BJ (cell line): ENCODE data around the gene CDH23. TPM values are rescaled to one million over a fixed set of nuclear protein-coding genes. Genes with fewer than 3 reads are reported as not detected.

Source experiments
- CTCF ChIA-PET: fragments of 350-600 bp; formaldehyde crosslinking; extraction: SDS; loops from one replicate; lab custom pipeline; 2021; ENCODE audit warnings: antibody characterized with exemption, inconsistent platforms; lab: Yijun Ruan, JAX
- POLR2A ChIA-PET: fragments of 300-600 bp; sonication (Branson Sonifier 250); formaldehyde crosslinking; extraction: SDS; loops from one replicate; lab custom pipeline; 2021; ENCODE audit warnings: antibody characterized with exemption; lab: Charles Lee
- DNase-seq: peaks from one replicate; pipeline ENCODE4 v3.0.0-alpha.2; 2011; ENCODE audit warnings: low read depth
- H3K27me3 ChIP-seq: 2 replicates; pipeline ENCODE4 v1.6.0; 2011; ENCODE audit warnings: low read length; ENCODE audit not compliant: control insufficient read depth, insufficient read depth
- H3K36me3 ChIP-seq: 2 replicates; pipeline ENCODE4 v1.5.1; 2011; ENCODE audit warnings: low read length; ENCODE audit not compliant: control insufficient read depth, insufficient read depth
- H3K4me3 ChIP-seq: 2 replicates; pipeline ENCODE4 v1.5.1; 2011; ENCODE audit warnings: low read depth, mild to moderate bottlenecking, control low read depth, low read length
- polyA plus RNA-seq: library from polyadenylated mRNA; depleted of rRNA; stranded (reverse); fragments of >200 nt; gene quantifications from 2 replicates; pipeline ENCODE4 v1.2.3, GENCODE V29; 2011
- TF ChIP-seq, protein P1 (sequence below): IDR thresholded peaks from 2 replicates; pipeline ENCODE4 v1.5.1; 2011; ENCODE audit warnings: low read depth, mild to moderate bottlenecking, control low read depth, inconsistent platforms, low read length, moderate library complexity; ENCODE audit not compliant: insufficient read depth

The CDH23 gene
- polyA plus RNA-seq, 1 experiment: 0.05 TPM

DNA sequence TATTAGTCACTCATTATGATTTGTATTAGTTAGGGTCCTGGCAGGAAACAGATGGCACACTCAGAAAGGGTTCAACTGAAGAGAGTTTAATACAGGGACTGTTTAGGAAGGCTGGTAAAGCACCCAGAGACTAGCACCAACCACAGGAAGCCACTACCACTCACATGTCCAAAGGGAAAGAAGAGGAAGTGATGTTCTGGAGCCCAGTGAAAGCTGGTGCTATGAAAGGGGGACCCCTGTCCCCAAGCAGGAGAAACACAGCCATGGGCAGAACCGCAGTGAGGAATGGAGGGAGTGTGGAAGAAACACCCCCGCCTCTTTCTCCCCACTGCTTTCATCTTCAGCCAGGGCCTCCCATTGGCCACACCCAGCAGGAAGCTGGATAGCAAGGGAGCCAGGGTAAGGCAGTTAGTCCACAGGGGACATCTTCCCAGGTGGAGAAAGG, 379.8 kb downstream of the CDH23 start:
- CTCF ChIA-PET: interaction anchor here (0.6 to 6.3 kb wide), 4 partner anchors 9 to 80 kb away, joined by 3 to 41 read pairs (median 5); no protein-coding TSS in a partner anchor
- TF ChIP-seq, protein P1, sequence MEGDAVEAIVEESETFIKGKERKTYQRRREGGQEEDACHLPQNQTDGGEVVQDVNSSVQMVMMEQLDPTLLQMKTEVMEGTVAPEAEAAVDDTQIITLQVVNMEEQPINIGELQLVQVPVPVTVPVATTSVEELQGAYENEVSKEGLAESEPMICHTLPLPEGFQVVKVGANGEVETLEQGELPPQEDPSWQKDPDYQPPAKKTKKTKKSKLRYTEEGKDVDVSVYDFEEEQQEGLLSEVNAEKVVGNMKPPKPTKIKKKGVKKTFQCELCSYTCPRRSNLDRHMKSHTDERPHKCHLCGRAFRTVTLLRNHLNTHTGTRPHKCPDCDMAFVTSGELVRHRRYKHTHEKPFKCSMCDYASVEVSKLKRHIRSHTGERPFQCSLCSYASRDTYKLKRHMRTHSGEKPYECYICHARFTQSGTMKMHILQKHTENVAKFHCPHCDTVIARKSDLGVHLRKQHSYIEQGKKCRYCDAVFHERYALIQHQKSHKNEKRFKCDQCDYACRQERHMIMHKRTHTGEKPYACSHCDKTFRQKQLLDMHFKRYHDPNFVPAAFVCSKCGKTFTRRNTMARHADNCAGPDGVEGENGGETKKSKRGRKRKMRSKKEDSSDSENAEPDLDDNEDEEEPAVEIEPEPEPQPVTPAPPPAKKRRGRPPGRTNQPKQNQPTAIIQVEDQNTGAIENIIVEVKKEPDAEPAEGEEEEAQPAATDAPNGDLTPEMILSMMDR: no peak
- Histone ChIP-seq H3K4me3 (no peak overlapping the region), H3K36me3 (no peaks in the 10 kb centered on the region), H3K27me3 (0 out of 2 replicates have a peak, but pooled peaks cover 2% of the 10 kb centered on the region)
- no peak for DNase-seq
- POLR2A ChIA-PET: no interaction called here

- POLR2A ChIA-PET: no interaction called here
These were observed 380.7 kb downstream of the CDH23 start for GRCh38 chr10:71777213-71777985.

DNA sequence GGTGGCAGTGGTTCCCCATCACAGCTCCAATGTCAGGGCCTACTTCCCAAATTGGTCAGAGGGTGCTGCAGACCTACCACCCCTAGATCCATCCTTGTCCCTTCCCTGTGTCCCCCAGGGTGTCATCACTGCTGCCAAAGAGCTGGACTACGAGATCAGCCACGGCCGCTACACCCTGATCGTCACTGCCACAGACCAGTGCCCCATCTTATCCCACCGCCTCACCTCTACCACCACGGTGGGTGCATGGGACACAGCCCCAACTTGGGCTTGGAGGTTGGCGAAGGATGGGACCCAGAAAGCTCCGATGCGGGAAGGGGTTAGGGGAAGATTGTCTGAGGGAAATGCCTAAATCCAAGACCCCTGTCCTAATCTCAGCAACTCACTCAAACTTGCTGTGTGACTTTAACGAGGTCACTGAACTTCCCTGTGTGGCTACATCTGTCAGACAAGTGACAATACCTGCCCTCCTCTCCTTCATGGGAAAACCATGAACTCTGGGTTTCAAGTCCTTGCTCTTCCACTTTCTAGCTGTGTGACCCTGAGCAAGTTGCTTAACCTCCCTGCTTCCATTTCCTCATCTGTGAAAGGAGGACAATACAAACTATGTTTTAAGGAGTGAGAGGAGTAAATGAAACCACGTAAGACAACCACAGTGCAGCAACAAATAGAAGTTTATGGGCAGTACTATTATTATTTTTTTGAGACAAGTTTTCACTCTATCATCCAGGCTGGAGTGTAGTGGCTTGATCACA, 381.5 kb downstream of the CDH23 start:
- Histone ChIP-seq H3K4me3 (no peak overlapping the region), H3K27me3 (peaks cover 7% of the 10 kb centered on the region; the same call in 1 of the 2 replicates), H3K36me3 (no peaks in the 10 kb centered on the region)
- ChIA-PET CTCF (interaction anchor here (0.9 to 6.3 kb wide), 3 partner anchors 34 to 570 kb away, joined by 3 to 41 read pairs (median 3); no protein-coding TSS in a partner anchor), POLR2A (no interaction called here)
- TF ChIP-seq, protein P1: no peak
- DNase-seq: no peak

More at GRCh38 chr10:71777213-71777985, 380.7 kb downstream of the CDH23 start:
- Histone ChIP-seq H3K36me3 (no peaks in the 10 kb centered on the region), H3K4me3 (no peak overlapping the region), H3K27me3 (0 out of 2 replicates have a peak, but pooled peaks cover 7% of the 10 kb centered on the region)
- CTCF ChIA-PET: interaction anchor here (0.9 to 6.3 kb wide), 4 partner anchors 8 to 569 kb away, joined by 3 to 41 read pairs (median 4); no protein-coding TSS in a partner anchor
- TF ChIP-seq, protein P1: no peak
- no peak for DNase-seq

- POLR2A ChIA-PET: no interaction called here
- no peak overlapping the region for H3K4me3 ChIP-seq
- H3K36me3 ChIP-seq: no peaks in the 10 kb centered on the region
- CTCF ChIA-PET: interaction anchor here (1.6 kb wide), 1 partner anchor 54 kb away, joined by 3 read pairs; no protein-coding TSS in a partner anchor
- H3K27me3 ChIP-seq: peaks cover 7% of the 10 kb centered on the region; the same call in 1 of the 2 replicates
- TF ChIP-seq, protein P1: no peak
- DNase-seq: no peak
These were observed 382.9 kb downstream of the CDH23 start for GRCh38 chr10:71779641-71780040.
